Effector memory CD8-positive, alpha-beta T cell (primary cell): ENCODE measurements around the gene ADSS1.

Experiments used
- ATAC-seq: fragments of 150-1000 bp; cut with Tn5 transposase; replicated peaks from 2 replicates; pipeline ENCODE4 v1.10.0; 2021; ENCODE audit warnings: mild to moderate bottlenecking, moderate library complexity
- DNase-seq, 3 experiments: peaks; one replicate each; pipeline ENCODE4 v3.0.0; 2021
- H3K27ac Mint-ChIP-seq, 2 donors: one replicate each; pipeline ENCODE4 v1.8.0; 2022; ENCODE audit warnings: mild to moderate bottlenecking in 2 of 2, mixed read lengths in 2 of 2, moderate library complexity in 2 of 2
- H3K27me3 Mint-ChIP-seq, 2 donors: one replicate each; pipeline ENCODE4 v1.8.0; 2022; ENCODE audit warnings: mixed read lengths in 2 of 2
- H3K36me3 Mint-ChIP-seq: one replicate; pipeline ENCODE4 v1.8.0; 2022; ENCODE audit warnings: mild to moderate bottlenecking, moderate library complexity, mixed read lengths; ENCODE audit not compliant: insufficient read depth
- H3K4me1 Mint-ChIP-seq, 2 donors: one replicate each; pipeline ENCODE4 v1.8.0; 2022; ENCODE audit warnings: low read depth in 2 of 2, mixed read lengths in 2 of 2
- H3K4me3 Mint-ChIP-seq, 2 donors: one replicate each; pipeline ENCODE4 v1.8.0; 2022; ENCODE audit warnings: mild to moderate bottlenecking in 2 of 2, mixed read lengths in 2 of 2, moderate library complexity in 2 of 2
- H3K9me3 Mint-ChIP-seq, 2 donors: one replicate each; pipeline ENCODE4 v1.8.0; 2022; ENCODE audit warnings: mixed read lengths in 2 of 2

Gene ADSS1

DNA sequence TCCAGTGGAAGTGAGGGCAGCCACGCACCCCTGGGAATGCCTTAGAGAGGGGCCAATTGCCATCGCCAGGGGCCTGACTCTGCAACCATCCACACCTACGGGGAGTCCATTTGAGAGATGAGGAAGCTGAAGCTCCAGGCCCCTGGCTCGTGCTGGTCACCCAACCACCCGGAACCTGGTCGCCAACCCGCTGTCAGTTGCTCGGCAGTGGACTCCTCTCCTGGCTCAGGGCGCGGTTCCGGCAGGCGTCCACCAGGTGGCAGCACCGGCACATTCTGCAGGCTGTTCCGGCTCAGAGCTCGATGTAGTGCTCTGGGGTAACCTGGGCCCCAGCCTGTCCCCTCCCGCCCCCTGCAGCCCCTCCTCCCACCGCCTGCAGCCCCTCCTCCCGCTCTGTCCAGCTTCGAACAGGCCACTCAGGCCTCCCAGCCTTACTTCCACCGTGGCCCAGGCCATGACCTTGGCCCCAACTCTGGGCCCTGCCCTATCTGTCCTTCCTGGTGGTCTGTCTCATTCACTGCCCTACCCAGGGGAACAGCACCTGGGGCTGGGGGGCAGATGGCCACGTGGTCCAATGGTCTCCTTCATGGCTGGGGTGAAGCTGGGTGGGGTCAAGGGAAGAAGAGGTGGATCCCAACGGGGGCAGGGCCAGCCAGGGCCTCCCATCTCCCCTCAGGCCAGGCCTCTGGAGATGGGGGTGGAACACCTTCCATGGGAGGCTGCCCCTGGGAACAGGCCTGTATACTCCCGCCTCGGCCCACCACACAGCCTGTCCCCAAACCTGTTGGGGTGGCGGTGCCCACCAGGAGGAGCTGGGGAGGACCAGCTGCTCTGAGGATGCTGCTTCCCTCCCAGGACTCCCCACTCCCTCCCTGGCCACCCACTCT is 44.7 kb downstream of the ADSS1 start:
- Mint-ChIP-seq H3K4me1 (peaks cover 3 to 4% of the 10 kb centered on the region in 2 donors), H3K36me3 (peaks cover 31% of the 10 kb centered on the region), H3K9me3 (no peaks in the 10 kb centered on the region), H3K27ac (no peak overlapping the region), H3K27me3 (no peaks in the 10 kb centered on the region), H3K4me3 (no peak overlapping the region)
- DNase-seq, result peak; percentile 93 to 95 (median 93)
- peak; percentile 98 for ATAC-seq

DNA sequence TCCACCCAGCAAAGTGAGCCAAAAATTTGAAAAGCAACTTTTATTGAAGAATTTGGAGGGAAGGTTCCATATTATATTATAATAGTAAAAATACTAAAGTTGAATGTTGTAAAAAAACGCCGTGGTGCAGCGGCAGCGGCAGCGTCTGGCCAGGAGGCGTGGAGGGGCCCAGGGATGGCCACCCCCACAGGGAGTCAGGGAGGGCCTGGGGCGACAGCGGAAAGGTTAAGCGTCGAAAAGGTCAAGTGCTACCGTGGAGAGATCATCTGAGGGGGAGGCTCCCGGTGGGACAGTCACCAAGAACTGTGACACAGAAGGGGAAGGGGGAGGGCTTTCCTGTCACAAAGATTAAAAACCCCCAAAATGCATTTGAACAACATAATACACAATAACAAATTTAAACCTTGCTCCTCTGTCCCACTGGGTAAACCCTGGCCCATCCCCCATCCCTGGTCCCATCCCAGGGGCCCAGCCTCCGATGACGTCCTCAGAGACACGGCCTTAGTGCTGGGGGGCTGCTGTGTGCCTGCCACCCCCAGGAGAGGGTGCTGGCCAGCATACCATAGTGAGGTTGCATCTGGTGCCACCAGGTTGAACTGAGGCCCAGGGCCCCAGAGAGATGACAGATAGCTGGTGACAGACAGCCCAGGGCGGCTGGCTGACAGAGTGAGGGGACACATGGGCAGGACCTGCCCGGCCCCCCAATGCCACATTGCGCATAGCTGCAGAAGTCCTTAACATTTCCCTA is 45.5 kb downstream of the ADSS1 start:
- Mint-ChIP-seq H3K4me3 (no peak overlapping the region), H3K4me1 (peaks cover 3 to 4% of the 10 kb centered on the region in 2 donors), H3K36me3 (peaks cover 31% of the 10 kb centered on the region), H3K27me3 (no peaks in the 10 kb centered on the region), H3K27ac (no peak overlapping the region), H3K9me3 (no peaks in the 10 kb centered on the region)
- ATAC-seq (no peak), DNase-seq (no peak)

- Mint-ChIP-seq H3K36me3 (peaks cover 34% of the 10 kb centered on the region), H3K9me3 (no peaks in the 10 kb centered on the region), H3K27me3 (no peaks in the 10 kb centered on the region), H3K27ac (no peak overlapping the region), H3K4me3 (no peak overlapping the region), H3K4me1 (peaks cover 3 to 4% of the 10 kb centered on the region in 2 donors)
- ATAC-seq (no peak), DNase-seq (no peak)
Measured at GRCh38 chr14:104770072-104770579, 46.1 kb downstream of the ADSS1 start.

GRCh38 chr14:104770851-104771272 is 46.8 kb downstream of the ADSS1 start:
- Mint-ChIP-seq H3K27ac (peak overlapping the region in 1 of 2 donors; percentile 81), H3K27me3 (no peaks in the 10 kb centered on the region), H3K36me3 (peaks cover 34% of the 10 kb centered on the region), H3K4me3 (no peak overlapping the region), H3K4me1 (peaks cover 3 to 4% of the 10 kb centered on the region in 2 donors), H3K9me3 (no peaks in the 10 kb centered on the region)
- no peak for DNase-seq
- ATAC-seq, result no peak

DNA sequence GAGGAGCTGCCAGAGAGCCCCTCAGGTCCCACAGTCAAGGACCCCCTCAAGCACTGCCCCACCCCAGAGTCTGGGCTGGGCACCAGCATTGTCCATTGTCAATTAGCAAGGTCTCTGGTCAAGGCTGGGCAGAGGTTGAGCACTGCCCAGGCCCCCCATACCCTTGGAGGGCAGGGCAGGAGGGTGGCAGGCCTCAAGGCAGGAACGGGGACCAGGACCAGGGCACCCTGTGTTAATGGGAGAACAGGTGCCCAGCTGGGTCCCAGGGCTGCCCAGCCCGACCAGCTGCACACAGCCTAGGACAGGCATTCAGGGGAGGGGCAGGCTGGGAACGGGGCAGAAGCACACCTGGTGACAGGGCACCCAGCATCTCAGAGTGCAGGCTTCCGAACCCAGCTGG is 47.3 kb downstream of the ADSS1 start:
- Mint-ChIP-seq H3K4me3 (no peak overlapping the region), H3K4me1 (peaks cover 3 to 4% of the 10 kb centered on the region in 2 donors), H3K27ac (peak overlapping the region in 1 of 2 donors; percentile 81), H3K27me3 (no peaks in the 10 kb centered on the region), H3K9me3 (no peaks in the 10 kb centered on the region), H3K36me3 (peaks cover 39% of the 10 kb centered on the region)
- DNase-seq, result no peak
- ATAC-seq, result no peak

DNA sequence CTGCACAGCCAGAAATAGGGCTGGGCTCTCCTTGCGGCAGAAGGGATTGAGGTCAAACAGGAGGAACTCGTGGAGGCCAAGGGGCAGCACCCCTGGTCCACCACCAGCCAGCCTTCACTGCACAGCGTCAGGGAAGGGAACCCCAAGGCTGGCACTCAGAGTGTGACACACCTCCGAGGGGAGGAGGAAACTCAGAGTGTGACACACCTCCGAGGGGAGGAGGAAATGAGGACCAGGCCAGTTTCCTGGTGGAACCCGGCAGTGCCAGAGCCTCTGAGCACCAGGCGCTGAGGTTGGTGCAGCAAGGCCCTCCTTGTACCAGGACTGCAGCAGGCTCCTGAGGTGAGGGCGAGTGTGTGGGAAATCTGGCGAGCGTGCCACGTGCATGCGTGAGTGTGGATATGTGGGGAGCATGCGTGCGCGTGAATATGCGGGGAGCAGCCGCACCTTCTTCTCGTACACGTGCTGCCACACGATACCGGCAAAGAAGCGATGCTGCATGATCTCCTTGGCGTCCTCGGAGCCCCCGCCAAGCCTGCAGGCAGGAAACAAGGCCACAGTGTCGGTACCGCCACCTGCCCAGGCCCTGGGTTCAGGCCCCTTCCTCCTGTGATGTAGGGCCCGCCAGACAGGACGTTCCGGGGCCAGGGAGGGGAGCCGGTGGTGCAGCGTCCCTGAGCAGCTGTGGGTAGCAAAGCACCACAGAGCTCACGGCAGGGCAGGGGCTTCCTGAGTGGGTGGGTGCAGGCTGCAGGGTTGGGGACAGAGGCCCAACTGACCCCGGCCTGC is 48.1 kb downstream of the ADSS1 start:
- Mint-ChIP-seq H3K9me3 (no peaks in the 10 kb centered on the region), H3K4me1 (peaks cover 3 to 4% of the 10 kb centered on the region in 2 donors), H3K36me3 (peaks cover 41% of the 10 kb centered on the region), H3K4me3 (no peak overlapping the region), H3K27ac (peak overlapping the region in 1 of 2 donors; percentile 81), H3K27me3 (no peaks in the 10 kb centered on the region)
- ATAC-seq (no peak), DNase-seq (no peak)

GRCh38 chr14:104772707-104773504 is 48.9 kb downstream of the ADSS1 start:
- Mint-ChIP-seq H3K36me3 (peaks cover 45% of the 10 kb centered on the region), H3K27me3 (no peaks in the 10 kb centered on the region), H3K27ac (no peak overlapping the region), H3K4me3 (no peak overlapping the region), H3K9me3 (no peaks in the 10 kb centered on the region), H3K4me1 (peaks cover 3 to 4% of the 10 kb centered on the region in 2 donors)
- DNase-seq, result no peak
- ATAC-seq, result no peak

DNA sequence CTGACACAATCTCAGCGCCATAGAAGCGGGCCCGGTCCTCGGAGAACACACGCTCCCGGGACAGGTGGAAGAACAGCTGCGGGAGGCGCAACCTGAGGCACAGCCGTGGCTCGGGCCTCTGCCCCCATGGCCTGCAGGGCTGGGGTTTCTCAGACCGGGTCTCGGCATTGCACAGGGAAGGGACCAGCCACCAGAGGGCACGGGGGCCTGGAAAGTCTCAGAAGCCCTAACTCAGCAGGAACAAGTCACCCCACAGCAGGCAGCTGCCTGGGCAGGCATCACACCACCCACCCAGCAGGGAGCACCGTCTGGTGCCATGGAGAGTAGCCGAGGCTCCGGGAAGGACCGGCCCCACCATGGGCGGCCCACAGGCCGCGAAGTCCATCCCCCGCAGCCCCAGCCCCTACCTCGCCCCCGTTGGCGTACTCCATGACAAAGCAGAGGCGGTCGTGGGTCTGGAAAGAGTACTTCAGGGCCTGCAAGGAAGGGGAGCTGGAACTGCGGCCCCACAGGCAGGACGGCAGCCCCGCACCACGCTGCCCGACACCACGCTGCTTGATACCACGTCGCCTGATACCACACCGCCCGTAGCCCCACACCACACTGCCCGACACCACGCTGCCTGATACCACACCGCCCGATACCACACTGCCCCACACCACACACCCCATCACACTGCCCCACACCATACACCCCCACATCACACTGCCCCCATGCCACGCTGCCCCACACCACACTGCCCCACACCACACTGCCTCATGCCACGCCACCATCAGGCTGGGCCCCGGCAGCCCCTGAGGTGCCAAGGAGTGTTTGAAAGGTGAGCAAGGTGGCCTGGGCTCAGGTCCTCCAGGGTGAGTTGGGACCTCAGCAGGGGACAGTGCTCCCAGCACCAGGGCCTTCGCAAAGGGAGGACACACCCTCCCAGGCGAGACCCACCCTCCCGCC is 49.8 kb downstream of the ADSS1 start:
- peaks cover 37% of the 10 kb centered on the region for H3K36me3 Mint-ChIP-seq
- no peak for DNase-seq
- no peak for ATAC-seq

DNA sequence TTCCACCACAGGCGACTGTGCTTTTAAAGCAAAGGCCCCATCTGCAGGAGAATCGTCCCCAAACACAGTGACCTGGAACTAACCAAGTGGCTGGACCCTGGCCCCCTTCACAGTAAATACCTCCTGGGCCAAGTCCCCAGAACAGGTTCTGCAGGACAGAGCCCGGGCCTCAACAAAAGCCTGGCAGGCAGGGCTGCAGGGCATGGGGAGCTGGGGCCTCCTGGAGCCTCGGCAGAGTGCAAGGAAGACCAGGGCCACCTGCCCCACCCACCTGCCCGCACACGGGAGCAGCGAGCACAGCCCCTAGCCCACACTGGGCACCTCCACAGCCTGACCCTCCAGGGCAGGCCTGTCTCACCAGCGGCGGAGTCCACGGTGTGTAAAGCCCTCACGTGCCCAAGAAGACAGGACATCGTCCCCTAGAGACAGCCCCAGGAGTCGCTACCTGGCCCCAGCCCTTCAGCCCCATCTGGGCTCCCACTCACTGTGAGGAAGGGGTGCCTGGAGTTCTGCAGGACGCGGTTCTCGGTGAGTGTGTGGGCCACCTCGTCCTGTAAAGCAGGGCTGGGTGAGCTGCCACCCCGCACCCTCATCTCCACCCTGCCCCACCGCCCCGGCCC is 50.5 kb downstream of the ADSS1 start:
- Mint-ChIP-seq H3K27me3 (no peaks in the 10 kb centered on the region), H3K27ac (no peak overlapping the region), H3K4me1 (peaks cover 2% of the 10 kb centered on the region in 2 donors), H3K9me3 (no peaks in the 10 kb centered on the region), H3K36me3 (peaks cover 34% of the 10 kb centered on the region), H3K4me3 (no peak overlapping the region)
- DNase-seq, result no peak
- ATAC-seq, result no peak

More for the DNA sequence above, 49.8 kb downstream of the ADSS1 start:
- Mint-ChIP-seq H3K27me3 (no peaks in the 10 kb centered on the region), H3K4me3 (no peak overlapping the region), H3K27ac (peak overlapping the region in 1 of 2 donors; percentile 80), H3K9me3 (no peaks in the 10 kb centered on the region), H3K4me1 (peaks cover 3% of the 10 kb centered on the region in 2 donors)

DNA sequence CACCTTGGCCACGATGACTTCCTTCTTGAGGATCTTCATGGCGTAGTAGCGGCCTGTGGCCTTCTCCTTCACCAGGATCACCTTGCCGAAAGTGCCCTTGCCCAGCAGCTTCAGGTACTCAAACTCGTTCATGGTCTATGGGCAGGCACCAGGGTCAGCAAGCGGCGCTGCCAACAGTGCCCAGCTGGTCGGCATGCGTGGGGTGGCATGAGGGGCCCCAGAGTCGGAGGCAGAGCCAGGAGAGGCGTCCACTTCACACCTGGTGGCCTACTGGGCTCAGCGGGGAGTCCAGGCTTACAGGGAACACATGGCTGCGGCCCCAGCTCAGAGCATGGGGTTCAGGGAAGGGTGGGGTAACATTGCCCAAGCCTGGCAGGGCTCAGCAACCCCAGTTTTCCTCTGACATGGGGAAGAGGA is 51.1 kb downstream of the ADSS1 start:
- DNase-seq, result no peak
- H3K27ac Mint-ChIP-seq, result no peak overlapping the region
- H3K4me1 Mint-ChIP-seq, result peaks cover 0 to 2% of the 10 kb centered on the region in 2 donors
- H3K36me3 Mint-ChIP-seq, result peaks cover 34% of the 10 kb centered on the region
- H3K27me3 Mint-ChIP-seq, result no peaks in the 10 kb centered on the region
- no peaks in the 10 kb centered on the region for H3K9me3 Mint-ChIP-seq
- no peak for ATAC-seq
- no peak overlapping the region for H3K4me3 Mint-ChIP-seq

- Mint-ChIP-seq H3K9me3 (no peaks in the 10 kb centered on the region), H3K27ac (peak overlapping the region in 1 of 2 donors; percentile 26), H3K4me1 (no peaks in the 10 kb centered on the region), H3K27me3 (no peaks in the 10 kb centered on the region), H3K4me3 (no peak overlapping the region), H3K36me3 (peaks cover 28% of the 10 kb centered on the region)
- DNase-seq (no peak), ATAC-seq (no peak)
Measured at GRCh38 chr14:104776481-104776880, 52.5 kb downstream of the ADSS1 start.
